HG02623 (cell line): ENCODE data around the gene RHD.
"Not testable (repeated sequence)": the region's sequence is repeated elsewhere in the genome, so short reads cannot be mapped to it uniquely, and the experiment has no call there.

Source experiments
- ATAC-seq: cut with Tn5 transposase; IDR thresholded peaks from one replicate; pipeline ENCODE4 v1.9.1; 2021; ENCODE audit warnings: moderate library complexity; ENCODE audit not compliant: unreplicated experiment

Gene RHD

GRCh38 chr1:25347556-25347955 is 75.2 kb downstream of the RHD start:
- no peak for ATAC-seq

DNA sequence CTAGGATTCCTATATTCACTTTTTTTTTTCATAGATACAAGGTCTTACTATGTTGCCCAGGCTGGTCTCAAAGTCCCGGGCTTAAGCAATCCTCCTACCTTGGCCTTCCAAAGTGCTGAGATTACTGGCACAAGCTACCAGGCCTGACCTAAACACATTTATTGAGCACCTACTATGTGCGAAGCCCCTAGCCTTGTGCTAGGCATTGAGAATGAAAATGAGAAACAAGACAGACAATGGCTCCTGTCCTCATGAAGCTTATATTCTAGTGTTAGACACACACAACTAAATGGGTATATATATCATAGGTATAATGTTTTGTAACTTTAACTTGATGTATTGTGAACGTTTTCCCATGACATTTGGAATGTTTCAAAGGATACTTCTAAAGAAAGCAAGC is 77.3 kb downstream of the RHD start:
- no peak for ATAC-seq

DNA sequence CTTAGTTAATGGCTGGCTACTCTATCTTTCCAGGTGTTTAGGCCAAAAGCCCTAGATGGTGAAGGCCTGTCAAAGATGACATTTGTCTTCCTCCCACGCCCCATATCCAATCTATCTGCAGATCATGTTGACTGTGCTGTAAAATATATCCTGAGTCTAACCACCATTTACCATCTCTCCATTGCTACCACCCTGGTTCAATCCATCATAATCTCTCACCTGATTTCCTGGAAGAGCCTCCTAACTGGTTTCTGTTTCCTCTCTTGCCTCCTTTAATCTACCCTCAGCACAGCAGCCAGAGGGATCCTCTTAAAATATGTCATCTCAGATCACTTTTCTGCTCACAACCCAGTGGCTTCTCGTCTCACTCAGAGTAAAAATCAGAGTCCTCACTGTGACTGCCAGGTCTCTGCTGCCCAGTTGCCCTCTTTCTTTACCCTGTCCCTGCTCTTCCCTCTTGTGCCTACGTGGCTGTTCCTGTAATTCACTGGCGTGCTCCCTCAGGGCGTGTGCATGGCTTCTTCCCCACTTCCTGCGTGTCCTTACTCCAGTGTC is 83.6 kb downstream of the RHD start:
- ATAC-seq = no peak

- no peak for ATAC-seq
Measured at GRCh38 chr1:25356441-25356840, 84.1 kb downstream of the RHD start.

GRCh38 chr1:25356848-25357247 is 84.5 kb downstream of the RHD start:
- ATAC-seq = no peak

DNA sequence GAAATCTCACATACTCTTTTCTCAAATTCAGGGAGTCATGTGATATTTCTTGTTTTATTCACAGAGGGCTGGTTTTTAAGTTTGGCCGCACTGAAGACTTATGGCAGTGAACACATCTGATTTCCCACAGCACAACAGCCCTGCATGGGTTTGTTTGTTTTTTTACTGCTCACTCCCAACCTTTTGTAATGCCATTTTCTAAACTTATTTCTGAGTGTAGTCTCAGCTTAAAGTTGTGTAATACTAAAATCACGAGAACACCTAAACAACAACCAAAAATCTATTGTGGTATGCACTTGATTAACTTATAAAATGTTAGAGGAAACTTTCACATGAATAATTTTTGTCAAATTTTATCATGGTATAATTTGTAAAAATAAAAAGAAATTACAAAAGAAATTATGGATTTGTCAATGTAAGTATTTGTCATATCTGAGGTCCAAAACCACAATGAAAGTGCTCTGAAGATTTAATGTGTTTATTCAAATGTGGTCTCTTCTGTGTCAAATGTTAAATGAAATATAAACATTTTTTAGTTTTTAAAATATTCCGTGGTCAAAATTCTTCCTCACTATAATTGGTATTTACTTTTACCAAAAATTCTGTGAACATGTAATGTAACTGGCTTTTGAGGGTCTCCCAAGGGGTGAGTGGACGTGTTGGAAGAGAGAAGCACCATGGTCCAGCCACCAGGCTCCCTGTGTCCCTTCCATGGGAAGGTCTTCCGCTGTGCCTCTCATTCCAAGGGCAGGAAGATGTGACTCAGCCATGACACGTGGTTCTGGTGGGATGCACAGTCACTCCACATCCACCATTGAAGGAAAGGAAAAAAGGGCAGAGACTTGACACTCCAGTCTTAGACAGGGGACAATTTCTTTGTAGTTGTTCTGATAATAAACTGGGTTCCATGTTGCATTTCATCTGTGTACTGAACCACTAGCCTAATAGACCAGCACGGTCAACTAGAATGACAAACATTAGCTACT is 88.6 kb downstream of the RHD start:
- ATAC-seq = no peak

GRCh38 chr1:25361901-25362300 is 89.6 kb downstream of the RHD start:
- ATAC-seq = no peak

DNA sequence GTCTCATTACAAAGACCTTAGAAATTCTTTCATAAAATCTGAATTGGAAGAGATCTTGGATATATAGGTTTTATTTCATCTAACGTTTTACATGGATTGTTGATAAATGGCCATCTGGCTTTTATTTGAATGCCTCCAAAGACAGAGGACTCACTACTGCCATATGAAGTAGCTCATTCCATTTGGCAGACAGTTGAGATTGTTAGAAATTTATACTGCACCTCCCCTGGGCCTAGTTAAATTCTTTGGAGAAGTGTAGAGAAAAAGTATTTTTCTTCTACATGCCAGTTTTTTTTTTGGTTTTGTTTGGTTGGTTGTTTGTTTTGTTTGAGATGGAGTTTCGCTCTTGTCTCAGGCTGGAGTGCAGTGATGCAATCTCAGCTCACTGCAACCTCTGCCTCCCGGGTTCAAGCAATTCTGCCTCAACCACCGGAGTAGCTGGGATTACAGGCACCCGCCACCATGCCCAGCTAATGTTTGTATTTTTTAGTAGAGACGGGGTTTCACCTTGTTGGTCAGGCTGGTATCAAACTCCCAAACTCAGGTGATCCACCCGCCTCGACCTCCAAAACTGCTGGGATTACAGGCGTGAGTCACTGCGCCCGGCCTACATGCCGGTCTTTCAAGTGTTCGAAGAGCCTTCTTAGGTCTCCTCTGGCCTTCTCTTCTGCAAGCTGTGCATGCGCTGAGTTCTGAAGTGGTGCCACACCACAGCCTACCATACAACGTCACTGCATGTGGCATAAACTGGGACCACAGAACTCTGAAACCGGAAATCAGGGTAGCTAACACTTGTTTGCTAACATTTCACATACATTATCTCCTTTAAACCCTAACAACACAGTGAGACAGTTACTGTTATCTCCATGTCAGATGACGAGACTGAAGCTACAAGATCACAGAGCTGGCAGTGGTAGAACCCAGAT is 90.6 kb downstream of the RHD start:
- not testable (repeated sequence) for ATAC-seq

DNA sequence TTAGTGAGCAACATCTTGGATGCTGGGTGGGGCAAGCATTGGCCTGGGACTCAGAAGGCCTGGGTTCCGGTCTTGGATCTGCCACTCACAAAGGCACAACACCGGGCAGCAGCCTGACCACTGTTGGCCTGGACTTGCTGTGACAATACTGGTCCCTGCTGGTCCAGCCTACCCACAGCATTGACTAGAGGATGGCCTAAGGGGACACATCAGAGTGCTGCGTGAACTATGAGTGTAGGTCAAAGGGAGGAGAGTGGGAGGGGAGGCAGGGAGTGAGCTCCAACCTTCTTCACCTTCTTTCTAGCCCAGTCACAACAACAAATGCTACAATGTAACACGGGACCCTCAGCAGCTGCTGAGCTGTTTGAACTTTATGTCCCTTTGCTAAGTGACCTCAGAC is 96.9 kb downstream of the RHD start:
- no peak for ATAC-seq

DNA sequence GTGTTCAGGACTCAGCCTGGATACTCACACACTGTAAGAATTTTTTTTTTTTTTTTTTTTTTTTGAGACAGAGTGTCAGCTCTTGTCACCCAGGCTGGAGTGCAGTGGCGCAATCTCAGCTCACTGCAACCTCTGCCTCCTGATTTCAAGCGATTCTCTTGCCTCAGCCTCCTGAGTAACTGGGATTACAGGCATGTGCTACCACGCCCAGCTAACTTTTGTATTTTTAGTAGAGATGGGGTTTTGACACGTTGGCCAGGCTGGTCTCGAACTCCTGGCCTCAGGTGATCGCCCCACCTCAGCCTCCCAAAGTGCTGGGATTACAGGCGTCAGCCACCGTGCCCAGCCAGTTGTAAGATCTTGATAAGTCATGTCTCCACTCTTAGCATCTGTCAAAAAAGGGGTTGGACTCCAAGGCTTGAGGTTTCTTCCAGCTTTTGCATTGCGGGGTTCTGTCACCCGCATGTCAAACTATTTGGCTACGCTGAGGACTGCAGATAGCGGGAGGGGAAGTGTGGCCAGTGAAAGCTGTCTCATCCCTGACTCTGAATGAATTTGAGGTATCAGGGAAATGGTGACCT is 97.5 kb downstream of the RHD start:
- not testable (repeated sequence) for ATAC-seq

GRCh38 chr1:25371757-25372156 is 99.4 kb downstream of the RHD start:
- ATAC-seq = not testable (repeated sequence)

- ATAC-seq = not testable (repeated sequence)
Measured at GRCh38 chr1:25378367-25378766, 106.1 kb downstream of the RHD start.
